Measurements from ENCODE around the gene KLHL40. TPM values are rescaled to one million over a fixed set of nuclear protein-coding genes. Genes with fewer than 3 reads are reported as not detected.
A peak's percentile ranks its signal among the peaks of the same experiment; 100 is the strongest.

The KLHL40 gene
- polyA plus RNA-seq (2011; rRNA removed) (not detected in 2 replicates), polyA minus RNA-seq (2011; rRNA and poly(A)+ RNA removed) (not detected in 2 replicates)

GRCh38 chr3:42685363-42685881 is at the start of gene KLHL40:
KLHL40 (plus strand) TSS chr3:42685537; CDS start chr3:42685619, 82 bp downstream.
- H3K9me3 ChIP-seq (ENCODE audit: control insufficient read depth, insufficient read depth, low read length), result peaks cover 12% of the 10 kb centered on the region; the same call in 1 of the 2 replicates
- H3K27ac ChIP-seq (ENCODE audit: low read depth, low read length), result no peak within 1 kb of the TSS
- TF ChIP-seq CTCF (IDR thresholded peaks at IDR 0.05; ENCODE audit: low read depth, low read length), result no peak
- no peak for DNase-seq (ENCODE audit: low read depth, low spot score)
- peak within 1 kb of the TSS; percentile 29; the same call in 1 of the 2 replicates for H3K4me3 ChIP-seq (ENCODE audit: low read depth, low read length)
- ChIA-PET CTCF (no interaction called here), POLR2A (interaction anchor here (1.1 kb wide), 1 partner anchor 95 kb away, joined by 7 read pairs; the partner anchor contains the start of gene SS18L2)
- peaks cover 22% of the 10 kb centered on the region for H3K27me3 ChIP-seq (ENCODE audit: control insufficient read depth, insufficient read depth, low read length)

GRCh38 chr3:42637001-42637400 is 48.3 kb upstream of the KLHL40 start:
- no peak overlapping the region for H3K4me3 ChIP-seq (ENCODE audit: low read depth, low read length)
- CTCF ChIA-PET, result interaction anchor here (1.1 to 2.1 kb wide), 3 partner anchors 9 to 118 kb away, joined by 3 to 5 read pairs (median 4); partner anchors contain the start of gene NKTR
- no peaks in the 10 kb centered on the region for H3K27me3 ChIP-seq (ENCODE audit: control insufficient read depth, insufficient read depth, low read length)
- H3K9me3 ChIP-seq (ENCODE audit: control insufficient read depth, insufficient read depth, low read length), result no peaks in the 10 kb centered on the region
- POLR2A ChIA-PET, result no interaction called here
- no peak for DNase-seq (ENCODE audit: low read depth, low spot score)
- no peak overlapping the region for H3K27ac ChIP-seq (ENCODE audit: low read depth, low read length)
- no peak for TF ChIP-seq CTCF (IDR thresholded peaks at IDR 0.05; ENCODE audit: low read depth, low read length)

GRCh38 chr3:42638339-42638842 is 46.9 kb upstream of the KLHL40 start:
- TF ChIP-seq CTCF (IDR thresholded peaks at IDR 0.05; ENCODE audit: low read depth, low read length), result no peak
- H3K9me3 ChIP-seq (ENCODE audit: control insufficient read depth, insufficient read depth, low read length), result no peaks in the 10 kb centered on the region
- no peak overlapping the region for H3K4me3 ChIP-seq (ENCODE audit: low read depth, low read length)
- CTCF ChIA-PET, result no interaction called here
- no peak for DNase-seq (ENCODE audit: low read depth, low spot score)
- POLR2A ChIA-PET, result no interaction called here
- no peaks in the 10 kb centered on the region for H3K27me3 ChIP-seq (ENCODE audit: control insufficient read depth, insufficient read depth, low read length)
- H3K27ac ChIP-seq (ENCODE audit: low read depth, low read length), result no peak overlapping the region

- no peak overlapping the region for H3K4me3 ChIP-seq (ENCODE audit: low read depth, low read length)
- CTCF ChIA-PET, result no interaction called here
- H3K27ac ChIP-seq (ENCODE audit: low read depth, low read length), result no peak overlapping the region
- no peak for DNase-seq (ENCODE audit: low read depth, low spot score)
- no peaks in the 10 kb centered on the region for H3K9me3 ChIP-seq (ENCODE audit: control insufficient read depth, insufficient read depth, low read length)
- POLR2A ChIA-PET, result no interaction called here
- no peak for TF ChIP-seq CTCF (IDR thresholded peaks at IDR 0.05; ENCODE audit: low read depth, low read length)
- no peaks in the 10 kb centered on the region for H3K27me3 ChIP-seq (ENCODE audit: control insufficient read depth, insufficient read depth, low read length)
Measured at GRCh38 chr3:42639192-42639591, 46.1 kb upstream of the KLHL40 start.

GRCh38 chr3:42640129-42640528 is 45.2 kb upstream of the KLHL40 start:
- no peak overlapping the region for H3K27ac ChIP-seq (ENCODE audit: low read depth, low read length)
- no peaks in the 10 kb centered on the region for H3K27me3 ChIP-seq (ENCODE audit: control insufficient read depth, insufficient read depth, low read length)
- no peak for DNase-seq (ENCODE audit: low read depth, low spot score)
- ChIA-PET POLR2A (no interaction called here), CTCF (no interaction called here)
- no peak for TF ChIP-seq CTCF (IDR thresholded peaks at IDR 0.05; ENCODE audit: low read depth, low read length)
- no peak overlapping the region for H3K4me3 ChIP-seq (ENCODE audit: low read depth, low read length)
- H3K9me3 ChIP-seq (ENCODE audit: control insufficient read depth, insufficient read depth, low read length), result no peaks in the 10 kb centered on the region
